CD4-positive, alpha-beta T cell treated with Interleukin-21 for 1 hour (primary cell): ENCODE results near the gene AVP.
"Not testable (repeated sequence)": the region's sequence is repeated elsewhere in the genome, so short reads cannot be mapped to it uniquely, and the experiment has no call there.

Experiments
- DNase-seq: peaks from one replicate; pipeline ENCODE4 v3.0.0-alpha.2; 2020

Gene AVP

DNA sequence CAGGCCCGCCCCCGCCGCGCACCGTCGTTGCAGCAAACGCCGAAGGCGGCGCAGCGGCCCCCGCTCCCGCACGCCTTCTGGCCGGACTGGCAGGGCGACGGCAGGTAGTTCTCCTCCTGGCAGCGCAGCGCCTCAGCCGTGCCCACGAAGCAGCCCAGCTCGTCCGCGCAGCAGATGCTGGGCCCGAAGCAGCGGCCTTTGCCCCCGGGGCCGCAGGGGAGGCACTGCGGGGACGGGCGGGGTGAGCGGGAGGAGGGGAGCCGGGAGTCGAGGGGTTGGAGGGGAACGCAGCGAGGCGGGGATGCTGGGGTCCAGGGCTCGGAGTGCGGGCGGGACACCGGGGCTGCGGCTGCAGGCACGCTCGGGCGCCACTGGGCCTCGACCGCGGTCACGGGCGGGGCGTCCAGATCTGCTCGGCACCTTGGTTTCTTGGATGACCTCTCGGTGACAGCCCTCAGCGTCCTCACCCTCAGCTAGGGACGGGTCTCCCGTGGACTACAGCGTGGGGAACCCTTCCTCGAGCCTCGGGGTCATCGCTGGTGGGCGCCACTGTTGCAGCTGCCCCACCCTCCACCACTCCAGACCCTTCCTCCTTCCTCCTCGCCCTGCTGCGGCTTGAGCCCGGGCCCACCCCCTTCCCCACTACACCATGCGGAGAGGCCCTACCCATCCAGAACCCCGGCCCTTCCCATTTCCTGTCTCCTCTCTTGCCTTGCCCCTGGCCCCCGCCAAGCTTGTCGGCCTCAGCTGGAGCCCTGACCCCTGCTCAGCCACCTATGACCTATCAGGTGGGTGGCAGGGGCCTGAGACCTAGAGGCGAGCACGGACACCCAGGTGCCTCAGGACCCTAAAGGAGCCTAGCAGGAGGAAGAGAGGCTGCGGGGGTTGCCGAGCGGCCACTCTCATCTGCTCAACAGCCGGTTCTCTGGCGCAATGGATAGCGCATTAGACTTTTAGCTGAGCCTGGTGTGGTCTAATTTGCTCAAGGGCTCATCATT lies 1.3 kb downstream of the AVP start:
- no peak for DNase-seq

DNA sequence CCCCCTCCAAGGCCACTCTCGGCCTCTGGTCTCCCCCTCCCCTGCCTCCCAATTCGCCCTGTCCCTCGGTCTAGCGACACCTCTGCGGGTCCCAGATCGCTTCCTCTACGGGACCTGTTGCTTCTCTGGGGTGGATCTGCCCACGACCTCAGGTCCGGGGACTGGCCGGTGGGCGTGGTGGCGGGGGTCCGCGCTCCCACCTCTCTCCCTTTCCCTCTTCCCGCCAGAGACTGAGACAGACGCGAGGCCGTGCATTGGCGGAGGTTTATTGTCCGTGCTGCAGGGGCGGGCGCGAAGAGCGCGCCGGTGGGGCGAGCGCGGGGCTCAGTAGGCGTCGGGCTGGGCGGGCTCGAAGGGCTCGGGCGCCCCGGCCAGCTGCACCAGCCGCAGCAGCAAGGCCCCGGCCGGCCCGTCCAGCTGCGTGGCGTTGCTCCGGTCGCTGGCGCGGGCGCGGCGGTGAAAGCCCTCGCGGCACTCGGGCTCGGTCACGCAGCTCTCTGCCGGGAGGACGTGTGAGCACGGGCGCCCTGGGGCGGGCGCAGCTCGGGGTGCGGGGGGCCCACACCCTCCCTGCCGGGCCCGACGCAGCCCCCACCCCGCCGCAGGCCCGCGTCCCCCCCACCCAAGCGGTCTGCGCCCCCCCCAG lies 2.1 kb downstream of the AVP start:
- DNase-seq, result no peak

DNA sequence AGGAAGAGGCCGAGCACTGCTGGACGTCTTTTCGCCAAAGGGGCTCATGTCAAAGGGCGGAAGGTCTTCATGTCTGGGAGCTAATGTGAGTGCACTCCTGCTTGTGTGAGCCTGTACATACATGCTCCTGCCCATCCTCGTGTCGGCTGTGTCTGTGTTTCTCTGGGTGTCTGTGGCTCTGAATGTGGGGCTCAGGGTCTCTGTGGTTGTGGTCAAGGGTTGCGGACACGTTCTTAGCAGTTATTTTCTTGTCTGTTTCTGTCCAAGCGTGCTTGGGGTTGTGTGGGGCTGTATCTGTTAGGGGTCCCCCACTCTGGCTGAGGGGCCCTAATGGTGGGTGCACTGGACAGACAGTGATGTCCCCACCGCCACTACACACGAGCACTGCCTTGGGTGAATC lies 2.9 kb downstream of the AVP start:
- no peak for DNase-seq

DNA sequence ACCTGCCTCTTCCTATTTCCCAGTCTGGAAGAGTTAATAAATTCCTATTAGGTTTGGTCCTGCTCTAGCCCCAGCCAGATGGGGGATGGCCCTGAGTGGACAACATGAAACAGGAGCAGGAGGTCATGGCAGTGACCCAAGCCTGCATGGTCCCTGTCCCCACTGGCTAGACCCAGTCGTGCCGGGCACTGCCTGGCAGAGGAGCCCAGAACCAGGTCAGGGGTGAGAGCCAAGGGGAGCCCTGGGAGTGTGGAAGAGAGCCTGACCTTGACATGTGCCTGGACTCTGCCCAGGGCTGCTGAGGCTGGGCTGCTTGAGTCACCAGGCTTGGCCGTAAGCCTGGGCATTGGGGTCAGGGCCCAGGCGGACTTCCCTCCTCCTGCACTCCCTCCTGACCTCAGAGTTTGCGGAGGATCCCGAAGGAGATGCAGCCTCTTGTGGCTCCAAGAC lies 3.6 kb downstream of the AVP start:
- DNase-seq, result no peak

DNA sequence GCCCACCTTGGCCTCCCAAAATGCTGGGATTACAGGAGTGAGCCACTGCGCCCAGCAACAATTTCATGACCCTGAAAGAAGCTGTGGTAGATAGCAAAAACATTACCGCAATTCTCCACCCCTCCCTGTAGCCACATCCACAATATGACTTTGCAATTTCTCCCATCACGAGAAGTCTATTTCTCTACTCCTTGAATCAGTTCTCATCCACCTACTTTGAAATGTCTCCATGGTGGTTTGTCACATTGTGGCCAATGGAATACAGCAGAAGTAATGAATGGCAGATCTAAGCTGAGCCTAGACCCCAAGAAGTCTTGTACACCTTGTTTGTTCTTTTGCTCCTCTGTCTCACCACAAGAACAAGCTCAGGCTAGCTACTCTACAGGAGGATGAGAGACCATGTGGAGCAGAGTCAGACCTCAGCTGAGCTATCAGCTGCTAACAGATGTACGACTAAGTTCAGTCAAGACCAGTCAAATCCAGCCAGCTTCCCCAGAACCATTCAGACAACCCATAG lies 6.8 kb downstream of the AVP start:
- DNase-seq, result no peak

DNA sequence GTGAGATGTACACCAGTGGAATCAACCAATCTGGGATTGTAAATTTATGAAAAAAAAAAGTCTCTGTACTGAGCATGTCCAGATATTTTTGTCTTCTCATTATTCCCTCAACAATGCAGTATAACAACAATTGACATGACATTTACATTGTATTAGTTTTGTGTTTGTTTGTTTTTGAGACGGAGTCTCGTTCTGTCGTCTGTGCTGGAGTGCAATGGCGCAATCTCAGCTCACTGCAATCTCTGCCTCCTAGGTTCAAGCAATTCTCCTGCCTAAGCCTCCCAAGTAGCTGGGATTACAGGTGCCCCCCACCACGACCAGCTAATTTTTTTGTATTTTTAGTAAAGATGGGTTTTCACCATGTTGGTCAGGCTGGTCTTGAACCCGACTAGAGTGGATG lies 9.2 kb downstream of the AVP start:
- DNase-seq, result not testable (repeated sequence)

DNA sequence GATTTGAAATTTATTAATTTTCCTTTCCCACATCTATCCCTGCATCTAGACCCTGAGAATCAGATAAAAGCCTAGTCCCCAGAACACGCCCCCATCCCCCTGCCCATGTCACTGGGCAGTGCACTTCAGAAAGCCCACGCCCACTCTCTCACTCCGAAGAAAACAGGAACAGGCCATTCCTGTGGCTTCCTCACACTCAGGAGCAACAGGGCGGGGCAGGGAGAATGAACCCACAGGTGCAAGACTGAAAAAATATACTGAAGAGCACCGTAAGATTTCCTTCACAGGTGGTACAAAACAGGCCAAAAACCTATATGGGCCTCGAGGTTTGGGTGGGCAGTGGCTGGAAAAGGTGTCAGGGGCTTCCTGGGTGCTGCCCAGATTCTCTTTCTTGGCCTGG lies 9.7 kb downstream of the AVP start:
- no peak for DNase-seq

DNA sequence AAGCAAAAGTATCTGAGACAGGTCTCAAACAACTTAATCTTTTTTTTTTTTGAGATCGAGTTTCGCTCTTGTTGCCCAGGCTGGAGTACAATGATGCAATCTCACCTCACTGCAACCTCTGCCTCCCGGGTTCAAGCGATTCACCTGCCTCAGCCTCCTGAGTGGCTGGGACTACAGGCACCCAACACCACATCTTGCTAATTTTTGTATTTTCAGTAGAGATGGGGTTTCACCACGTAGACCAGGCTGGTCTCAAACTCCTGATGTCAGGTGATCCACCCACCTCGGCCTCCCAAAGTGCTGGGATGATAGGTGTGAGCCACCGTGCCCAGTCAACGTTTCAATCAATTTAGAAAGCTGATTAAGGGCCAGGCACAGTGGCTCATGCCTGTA lies 11.3 kb downstream of the AVP start:
- not testable (repeated sequence) for DNase-seq

DNA sequence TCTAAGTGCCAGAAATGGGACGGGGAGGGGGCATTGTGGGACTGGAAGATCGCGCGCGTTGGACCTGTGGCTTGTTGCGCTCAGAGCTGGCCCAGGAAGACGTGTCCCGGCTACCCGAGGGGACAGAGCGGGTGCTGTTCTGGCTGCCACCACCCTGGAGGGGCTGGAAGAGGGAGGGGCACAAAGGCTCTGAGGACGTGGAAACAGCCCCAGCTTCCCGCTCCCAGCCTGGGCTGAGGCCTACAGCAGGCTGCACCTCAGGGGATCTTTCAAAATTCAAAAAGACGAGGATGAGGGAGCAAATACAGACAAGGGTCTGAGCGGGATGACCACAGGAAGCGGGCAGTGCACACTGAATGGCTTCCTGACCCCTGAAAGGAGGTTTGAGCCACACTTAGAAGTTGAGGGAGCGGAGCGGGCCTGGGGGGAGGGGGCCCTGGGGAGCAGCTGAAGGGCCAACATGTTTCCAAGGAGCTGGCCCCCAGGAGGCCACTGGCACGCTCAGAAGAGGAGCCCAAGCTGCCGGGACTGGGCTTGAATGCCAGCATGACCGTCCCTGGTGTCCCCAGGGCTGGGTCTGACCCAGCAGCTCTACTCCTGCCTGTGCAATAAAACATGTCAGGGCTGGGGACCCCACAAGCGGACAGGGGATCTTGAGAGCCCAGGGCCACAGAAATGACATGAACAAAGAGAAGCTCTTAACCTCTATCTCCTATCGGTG lies 11.8 kb downstream of the AVP start:
- DNase-seq, result no peak

DNA sequence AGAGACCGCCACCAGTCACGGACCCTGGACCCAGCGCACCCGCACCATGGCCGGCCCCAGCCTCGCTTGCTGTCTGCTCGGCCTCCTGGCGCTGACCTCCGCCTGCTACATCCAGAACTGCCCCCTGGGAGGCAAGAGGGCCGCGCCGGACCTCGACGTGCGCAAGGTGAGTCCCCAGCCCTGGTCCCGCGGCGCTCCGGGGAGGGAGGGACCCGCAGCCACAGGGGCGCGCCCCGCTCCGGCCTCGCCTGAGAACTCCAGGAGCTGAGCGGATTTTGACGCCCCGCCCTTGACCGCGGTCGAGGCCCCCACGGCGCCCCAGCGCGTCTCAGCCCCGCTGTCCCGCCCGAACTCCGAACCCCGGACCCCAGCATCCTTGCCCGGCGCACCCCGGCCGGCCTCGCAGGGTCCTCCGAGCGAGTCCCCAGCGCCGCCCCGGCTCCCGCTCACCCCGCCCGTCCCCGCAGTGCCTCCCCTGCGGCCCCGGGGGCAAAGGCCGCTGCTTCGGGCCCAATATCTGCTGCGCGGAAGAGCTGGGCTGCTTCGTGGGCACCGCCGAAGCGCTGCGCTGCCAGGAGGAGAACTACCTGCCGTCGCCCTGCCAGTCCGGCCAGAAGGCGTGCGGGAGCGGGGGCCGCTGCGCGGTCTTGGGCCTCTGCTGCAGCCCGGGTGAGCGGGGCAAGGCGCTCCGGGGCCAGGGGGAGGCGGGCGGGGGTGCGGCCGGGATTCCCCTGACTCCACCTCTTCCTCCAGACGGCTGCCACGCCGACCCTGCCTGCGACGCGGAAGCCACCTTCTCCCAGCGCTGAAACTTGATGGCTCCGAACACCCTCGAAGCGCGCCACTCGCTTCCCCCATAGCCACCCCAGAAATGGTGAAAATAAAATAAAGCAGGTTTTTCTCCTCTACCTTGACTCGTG lies 12.7 kb downstream of the AVP start, which contains the start of gene OXT:
OXT (plus strand) TSS at position 11 of the 920 bp plus-strand sequence; CDS start at position 47, 36 bp downstream.
- peak; percentile 78 for DNase-seq

DNA sequence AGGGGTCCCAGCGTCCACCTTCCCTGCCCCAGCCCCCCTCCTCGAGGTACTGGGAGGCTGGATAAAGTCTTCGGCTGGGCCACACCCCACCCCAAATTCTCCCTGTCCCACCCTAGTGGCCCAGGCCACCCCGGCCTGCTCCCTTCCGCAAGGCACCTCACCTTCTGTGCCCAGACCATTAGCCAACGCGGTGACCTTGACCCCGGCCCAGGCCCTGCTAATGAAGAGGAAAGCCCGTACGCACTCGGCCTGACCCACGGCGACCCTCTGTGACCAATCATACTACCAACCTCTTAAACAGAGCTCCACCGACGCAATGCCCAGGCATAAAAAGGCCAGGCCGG lies 13.3 kb downstream of the AVP start:
- no peak for DNase-seq

DNA sequence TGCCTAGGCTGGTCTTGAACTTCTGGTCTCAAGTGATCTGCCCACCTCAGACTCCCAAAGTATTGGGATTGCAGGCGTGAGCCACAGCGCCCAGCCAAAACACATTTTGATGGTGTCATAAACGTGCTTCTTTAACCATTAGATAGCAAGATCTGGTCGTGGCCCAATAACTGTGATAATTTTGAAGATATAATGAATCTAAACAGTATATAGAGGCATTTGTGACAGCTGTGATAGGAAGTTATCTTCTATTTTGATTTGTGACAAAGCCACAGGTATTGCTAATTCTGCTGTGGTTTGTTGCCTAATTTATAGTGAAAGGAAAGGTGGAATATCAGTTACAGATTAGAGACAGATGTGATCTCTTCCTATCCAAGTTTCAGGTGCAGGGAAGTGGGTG lies 13.8 kb downstream of the AVP start:
- DNase-seq, result no peak

DNA sequence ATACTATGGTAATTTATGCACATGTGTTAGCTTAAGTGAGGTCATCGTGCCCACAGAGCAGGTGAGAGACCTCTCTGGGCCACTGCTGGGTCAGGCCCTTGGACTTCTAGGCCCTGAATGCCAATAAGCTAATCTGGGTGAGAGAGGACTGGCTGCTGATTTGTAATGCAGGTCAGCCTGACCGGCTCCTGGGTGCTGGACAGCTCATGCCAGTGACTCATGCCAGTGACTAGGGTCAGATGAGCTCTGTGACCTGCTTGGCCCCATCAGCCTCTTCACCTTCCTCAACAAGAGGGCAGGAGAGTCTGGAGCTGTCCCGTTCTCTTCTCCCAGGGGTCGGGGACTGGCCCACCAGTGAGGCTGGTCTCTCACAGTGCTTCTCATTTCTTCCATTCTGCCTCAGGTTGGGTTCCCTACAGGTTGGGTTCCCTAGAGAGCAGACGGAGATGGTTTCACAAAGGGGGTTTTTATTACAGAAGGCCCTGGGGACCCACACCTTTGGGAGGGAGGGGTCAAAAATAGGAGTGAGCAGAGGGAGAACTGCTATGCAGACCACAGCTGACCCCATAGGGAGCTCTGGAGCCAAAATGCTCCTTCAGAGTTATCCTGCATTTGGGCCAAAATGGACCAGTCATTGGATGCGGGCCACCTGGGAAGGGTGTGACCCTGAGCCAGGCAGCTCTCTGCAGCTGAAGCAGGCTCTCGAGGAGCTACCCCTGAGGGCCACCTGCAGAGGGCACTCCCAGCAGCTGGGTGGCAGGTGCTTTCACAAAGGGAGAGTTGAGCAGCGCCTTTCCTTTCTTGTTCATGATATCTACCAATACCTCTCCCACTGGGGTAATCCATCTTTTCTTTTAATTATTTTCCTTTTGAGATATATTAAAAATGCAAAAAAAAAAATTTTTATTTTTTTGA lies 15.3 kb downstream of the AVP start:
- DNase-seq, result peak; percentile 36

DNA sequence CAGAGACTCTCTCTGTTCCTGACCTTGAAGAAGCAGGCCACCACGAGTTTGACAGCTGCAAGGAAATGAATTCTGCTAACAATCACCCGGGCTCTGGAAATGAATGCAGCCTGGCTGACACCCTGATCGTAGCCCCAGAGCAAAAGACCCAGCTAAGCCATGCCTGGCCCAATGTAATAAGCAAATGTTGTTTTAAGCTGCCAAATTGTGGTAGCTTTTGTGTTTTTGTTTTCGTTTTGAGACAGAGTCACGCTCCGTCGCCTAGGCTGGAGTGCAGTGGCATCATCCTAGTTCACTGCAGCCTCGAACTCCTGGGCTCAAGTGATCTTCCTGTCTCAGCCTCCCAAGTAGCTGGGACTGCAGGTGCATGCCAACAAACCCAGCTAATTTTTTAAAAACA lies 16.4 kb downstream of the AVP start:
- DNase-seq, result no peak

DNA sequence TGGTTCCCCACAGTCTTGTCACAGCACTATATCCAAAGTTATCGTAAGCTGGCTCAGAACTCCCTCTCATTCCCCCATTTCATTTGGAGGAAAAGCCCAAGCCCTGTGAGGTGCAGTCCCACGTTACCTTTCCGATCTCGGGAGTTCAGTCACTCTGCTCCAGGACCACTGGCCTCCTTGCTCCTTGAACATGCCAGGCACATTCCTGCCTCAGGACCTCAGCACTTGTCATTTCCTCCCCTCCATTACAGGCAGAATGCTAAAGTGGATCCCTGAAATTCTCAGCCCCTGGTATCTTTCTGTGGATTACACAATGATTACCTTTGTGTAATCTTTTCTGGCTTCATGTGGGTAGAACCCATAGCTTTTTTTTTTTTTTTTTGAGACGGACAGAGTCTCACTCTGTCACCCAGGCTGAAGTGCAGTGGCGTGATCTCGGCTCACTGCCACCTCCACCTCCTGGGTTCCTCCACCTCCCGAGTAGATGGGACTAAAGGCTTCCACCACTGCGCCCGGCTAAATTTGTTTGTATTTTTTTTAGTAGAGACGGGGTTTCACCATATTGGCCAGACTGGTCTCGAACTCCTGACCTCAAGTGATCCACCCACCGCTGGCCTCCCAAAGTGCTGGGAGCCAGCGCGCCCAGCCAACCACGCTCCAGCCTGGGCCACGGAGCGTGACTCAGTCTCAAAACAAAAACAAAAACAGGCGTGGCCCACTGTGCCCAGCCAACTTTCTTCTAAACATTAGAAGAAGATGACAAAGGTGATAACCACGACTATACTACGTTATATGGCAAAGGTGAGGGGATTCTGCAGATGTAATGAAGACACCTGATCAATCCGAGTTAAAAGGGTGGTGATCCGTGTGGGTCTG lies 17.1 kb downstream of the AVP start:
- DNase-seq, result no peak

DNA sequence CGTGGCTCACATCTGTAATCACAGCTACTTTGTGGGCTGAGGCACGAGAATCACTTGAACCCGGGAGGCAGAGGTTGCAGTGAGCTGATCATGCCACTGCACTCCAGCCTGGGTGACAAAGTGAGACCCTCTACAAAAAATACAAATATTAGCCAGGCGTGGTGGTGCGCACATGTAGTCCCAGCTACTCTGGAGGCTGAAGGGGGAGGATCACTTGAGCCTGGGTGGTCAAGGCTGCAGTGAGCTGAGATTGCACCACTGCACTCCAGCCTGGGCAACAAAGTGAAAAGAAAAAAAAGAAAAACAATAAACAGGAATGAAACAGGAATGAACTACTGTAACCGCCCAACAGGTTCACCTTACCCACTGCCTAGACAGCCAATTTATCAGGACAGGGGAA lies 20.4 kb downstream of the AVP start:
- DNase-seq, result not testable (repeated sequence)

DNA sequence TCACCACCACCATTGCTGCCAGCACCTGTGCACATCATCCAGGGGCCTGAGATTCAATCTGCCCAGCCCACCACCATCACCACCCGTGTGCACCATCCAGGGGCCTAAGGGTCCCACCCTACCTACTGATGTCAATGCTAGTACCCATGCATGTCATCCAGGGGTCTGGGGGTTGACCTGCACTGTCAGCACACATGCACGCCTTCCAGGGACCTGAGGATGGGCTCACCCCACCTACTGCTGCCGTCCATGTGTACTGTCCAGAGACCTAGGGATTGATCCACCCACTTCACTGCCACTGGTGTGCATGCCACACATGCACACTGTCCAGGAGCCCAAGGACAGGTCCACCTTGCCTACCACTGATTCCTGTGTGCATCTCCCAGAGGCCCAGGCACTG lies 25.0 kb downstream of the AVP start:
- DNase-seq, result no peak

DNA sequence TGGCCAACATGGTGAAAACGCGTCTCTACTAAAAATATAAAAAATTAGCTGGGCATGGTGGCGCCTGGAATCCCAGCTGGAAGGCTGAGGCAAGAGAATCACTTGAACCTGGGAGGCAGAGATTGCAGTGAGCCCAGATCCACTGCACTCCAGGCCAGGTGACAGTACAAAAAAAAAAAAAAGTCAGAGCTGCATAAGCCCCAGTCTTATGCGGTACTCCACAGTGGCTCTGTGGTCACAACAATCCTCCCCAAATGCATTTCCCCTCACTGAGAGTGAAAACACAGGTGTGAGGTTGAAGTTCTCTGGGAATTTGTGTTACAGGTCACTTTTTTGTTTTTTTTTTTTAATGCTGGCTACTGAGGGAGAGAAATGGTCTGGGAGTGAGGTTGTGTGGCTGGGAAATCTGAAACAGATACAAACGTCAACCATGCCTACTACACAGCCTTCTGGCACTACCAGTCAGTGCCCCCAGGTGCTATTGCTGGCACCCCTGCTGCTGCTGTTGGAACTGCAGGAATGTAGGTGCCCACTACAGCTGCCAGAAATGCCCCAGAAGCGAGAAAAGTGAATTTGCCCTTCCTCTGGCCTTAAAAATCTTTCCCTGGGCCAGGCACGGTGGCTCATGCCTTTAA lies 33.0 kb downstream of the AVP start:
- DNase-seq, result no peak
